ENCODE measurements around the gene NUP133.
A peak's percentile ranks its signal among the peaks of the same experiment; 100 is the strongest.

NUP133 gene

DNA sequence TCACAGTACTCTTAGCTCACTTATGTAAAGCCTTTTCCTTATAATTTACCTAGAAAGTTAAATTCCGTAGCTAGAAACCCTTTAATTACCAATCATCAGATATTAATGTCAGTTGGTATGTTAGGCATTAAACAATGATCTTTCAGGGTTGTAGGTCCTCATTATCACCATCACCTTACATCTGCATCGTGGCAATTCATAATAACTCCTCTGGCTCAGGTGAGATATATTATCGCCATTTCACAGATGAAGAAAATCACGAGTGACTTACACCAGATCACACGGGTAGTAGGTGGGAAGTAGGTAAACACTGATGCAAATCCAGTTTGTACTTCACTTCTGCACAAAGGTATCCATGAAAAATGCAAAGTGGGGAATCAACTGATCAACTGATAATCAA, 639 bp downstream of the NUP133 start:
- DNase-seq: no peak
- WGBS (ENCODE audit: extremely low coverage, insufficient coverage, low lambda C conversion rate): no CpG with 5 or more reads among the region's 5 CpGs

DNA sequence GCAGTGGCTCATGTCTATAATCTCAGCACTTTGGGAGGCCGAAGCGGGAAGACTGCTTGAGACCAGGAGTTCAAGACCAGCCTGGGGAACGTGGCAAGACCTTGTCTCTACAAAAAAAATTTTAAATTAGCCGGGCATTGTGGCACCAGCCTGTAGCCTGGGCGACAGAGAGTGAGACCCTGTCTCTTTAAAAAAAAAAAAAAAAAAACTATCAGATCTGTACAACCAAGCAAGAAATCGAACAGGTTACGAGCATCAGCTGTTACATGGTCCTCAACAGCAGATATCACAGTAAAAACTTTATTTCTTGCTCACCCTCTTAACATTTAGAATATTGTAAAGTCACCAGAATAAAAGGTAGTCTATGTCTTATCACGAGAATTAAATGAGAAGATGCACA, 1.5 kb downstream of the NUP133 start:
- Histone ChIP-seq H3K4me3 (ENCODE audit: low read length) (no peak overlapping the region), H3K9ac (ENCODE audit: low read length) (no peak overlapping the region), H3K79me1 (ENCODE audit: low read length) (peaks cover 6% of the 10 kb centered on the region), H4K5ac (ENCODE audit: low read length) (no peak overlapping the region), H2AK5ac (ENCODE audit: low read length) (no peak overlapping the region), H3K36me3 (ENCODE audit: control insufficient read depth, insufficient read depth, low read length) (no peaks in the 10 kb centered on the region), H3K79me2 (ENCODE audit: control insufficient read depth, insufficient read depth, low read length) (peaks cover 10% of the 10 kb centered on the region), H3K56ac (ENCODE audit: low read length) (no peak overlapping the region), H2BK5ac (ENCODE audit: low read length) (no peak overlapping the region), H3K4me1 (ENCODE audit: control insufficient read depth, low read depth, low read length) (no peaks in the 10 kb centered on the region), H3K4ac (ENCODE audit: low read depth, low read length) (no peak overlapping the region), H3K27me3 (ENCODE audit: insufficient read depth, low read length, poor library complexity) (no peaks in the 10 kb centered on the region), H2BK15ac (replicated peaks; ENCODE audit: low read depth) (no peak overlapping the region), H3K27ac (ENCODE audit: low read depth, low read length) (no peak overlapping the region), H3K18ac (ENCODE audit: low read length) (no peak overlapping the region), H3K23ac (ENCODE audit: low read length) (no peak overlapping the region), H4K8ac (ENCODE audit: low read depth, low read length) (no peak overlapping the region), H3K4me2 (ENCODE audit: low read length) (no peak overlapping the region), H2BK120ac (ENCODE audit: low read depth, low read length) (no peak overlapping the region)
- no CpG with 5 or more reads among the region's 8 CpGs for WGBS (ENCODE audit: extremely low coverage, insufficient coverage, low lambda C conversion rate)
- DNase-seq: no peak

More for the DNA sequence above, 639 bp downstream of the NUP133 start:
- Histone ChIP-seq H3K4ac (ENCODE audit: low read depth, low read length) (no peak overlapping the region), H3K27ac (ENCODE audit: low read depth, low read length) (no peak overlapping the region), H4K5ac (ENCODE audit: low read length) (peak overlapping the region; percentile 39), H3K27me3 (ENCODE audit: insufficient read depth, low read length, poor library complexity) (no peaks in the 10 kb centered on the region), H3K18ac (ENCODE audit: low read length) (no peak overlapping the region), H3K36me3 (ENCODE audit: control insufficient read depth, insufficient read depth, low read length) (no peaks in the 10 kb centered on the region), H3K79me2 (ENCODE audit: control insufficient read depth, insufficient read depth, low read length) (peaks cover 10% of the 10 kb centered on the region), H3K9ac (ENCODE audit: low read length) (peak overlapping the region; percentile 98), H2BK5ac (ENCODE audit: low read length) (peak overlapping the region; percentile 45), H2AK5ac (ENCODE audit: low read length) (no peak overlapping the region), H2BK15ac (replicated peaks; ENCODE audit: low read depth) (no peak overlapping the region), H3K4me3 (ENCODE audit: low read length) (peak overlapping the region; percentile 98), H3K79me1 (ENCODE audit: low read length) (peaks cover 6% of the 10 kb centered on the region), H4K8ac (ENCODE audit: low read depth, low read length) (no peak overlapping the region), H3K23ac (ENCODE audit: low read length) (peak overlapping the region; percentile 91), H2BK120ac (ENCODE audit: low read depth, low read length) (no peak overlapping the region), H3K4me2 (ENCODE audit: low read length) (peak overlapping the region; percentile 84), H3K56ac (ENCODE audit: low read length) (peak overlapping the region; percentile 94), H3K4me1 (ENCODE audit: control insufficient read depth, low read depth, low read length) (no peaks in the 10 kb centered on the region)

DNA sequence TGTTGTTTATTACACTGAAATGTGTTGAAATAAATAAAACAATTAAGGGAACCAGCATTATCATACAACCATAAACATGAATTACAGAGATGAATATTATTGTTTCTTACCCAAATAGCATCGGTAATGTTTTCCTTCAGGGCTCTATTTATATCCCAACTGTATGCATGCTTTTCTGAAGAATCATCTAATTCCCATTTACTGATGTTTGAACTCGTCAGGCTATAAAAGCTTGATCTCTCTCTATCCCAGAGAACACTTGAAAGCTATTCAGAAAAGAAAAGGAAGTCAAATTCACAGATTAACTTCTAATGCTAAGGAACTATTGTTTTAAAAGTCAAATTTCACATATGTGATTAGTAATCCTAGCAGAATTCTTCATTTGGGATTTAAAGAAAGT, 12.4 kb downstream of the NUP133 start:
- no CpG with 5 or more reads among the region's 2 CpGs for WGBS (ENCODE audit: extremely low coverage, insufficient coverage, low lambda C conversion rate)
- no peak overlapping the region for H2AK5ac ChIP-seq (ENCODE audit: low read length)
- H3K79me1 ChIP-seq (ENCODE audit: low read length): no peaks in the 10 kb centered on the region
- H3K23ac ChIP-seq (ENCODE audit: low read length): no peak overlapping the region
- H3K27me3 ChIP-seq (ENCODE audit: insufficient read depth, low read length, poor library complexity): no peaks in the 10 kb centered on the region
- no peak overlapping the region for H3K9ac ChIP-seq (ENCODE audit: low read length)
- DNase-seq: no peak
- H4K8ac ChIP-seq (ENCODE audit: low read depth, low read length): no peak overlapping the region
- H3K4me2 ChIP-seq (ENCODE audit: low read length): no peak overlapping the region
- no peaks in the 10 kb centered on the region for H3K79me2 ChIP-seq (ENCODE audit: control insufficient read depth, insufficient read depth, low read length)
- H3K4ac ChIP-seq (ENCODE audit: low read depth, low read length): no peak overlapping the region
- H3K18ac ChIP-seq (ENCODE audit: low read length): no peak overlapping the region
- no peaks in the 10 kb centered on the region for H3K4me1 ChIP-seq (ENCODE audit: control insufficient read depth, low read depth, low read length)
- no peak overlapping the region for H3K4me3 ChIP-seq (ENCODE audit: low read length)
- no peak overlapping the region for H2BK15ac ChIP-seq (replicated peaks; ENCODE audit: low read depth)
- H2BK120ac ChIP-seq (ENCODE audit: low read depth, low read length): no peak overlapping the region
- H3K36me3 ChIP-seq (ENCODE audit: control insufficient read depth, insufficient read depth, low read length): peaks cover 3% of the 10 kb centered on the region
- no peak overlapping the region for H2BK5ac ChIP-seq (ENCODE audit: low read length)
- no peak overlapping the region for H3K27ac ChIP-seq (ENCODE audit: low read depth, low read length)
- H3K56ac ChIP-seq (ENCODE audit: low read length): no peak overlapping the region
- no peak overlapping the region for H4K5ac ChIP-seq (ENCODE audit: low read length)

DNA sequence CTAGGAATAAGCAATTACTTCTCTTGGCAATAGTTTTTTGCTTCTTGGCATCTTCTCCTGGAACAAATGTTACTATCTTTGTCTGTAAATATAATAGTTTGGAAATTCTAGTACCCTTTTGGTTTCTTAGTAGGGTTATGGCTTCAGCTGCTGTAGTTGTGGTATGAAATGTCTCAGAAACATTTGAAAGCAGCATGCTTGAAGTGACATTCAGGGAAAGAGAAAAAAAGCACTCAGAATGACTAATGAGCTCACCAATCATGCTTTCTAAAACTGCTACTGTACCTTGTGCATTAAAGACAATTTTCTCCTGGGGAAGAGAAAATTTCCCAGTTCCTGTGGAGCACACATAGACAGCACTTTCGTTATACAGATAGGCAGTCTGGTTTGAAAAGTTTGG, 21.0 kb downstream of the NUP133 start:
- Histone ChIP-seq H3K4ac (ENCODE audit: low read depth, low read length) (no peak overlapping the region), H3K27ac (ENCODE audit: low read depth, low read length) (no peak overlapping the region), H3K56ac (ENCODE audit: low read length) (no peak overlapping the region), H2BK5ac (ENCODE audit: low read length) (no peak overlapping the region), H3K4me1 (ENCODE audit: control insufficient read depth, low read depth, low read length) (no peaks in the 10 kb centered on the region), H3K4me3 (ENCODE audit: low read length) (no peak overlapping the region), H4K5ac (ENCODE audit: low read length) (no peak overlapping the region), H3K18ac (ENCODE audit: low read length) (no peak overlapping the region), H3K27me3 (ENCODE audit: insufficient read depth, low read length, poor library complexity) (no peaks in the 10 kb centered on the region), H4K8ac (ENCODE audit: low read depth, low read length) (no peak overlapping the region), H3K79me1 (ENCODE audit: low read length) (no peaks in the 10 kb centered on the region), H3K36me3 (ENCODE audit: control insufficient read depth, insufficient read depth, low read length) (peaks cover 5% of the 10 kb centered on the region), H3K79me2 (ENCODE audit: control insufficient read depth, insufficient read depth, low read length) (no peaks in the 10 kb centered on the region), H2BK120ac (ENCODE audit: low read depth, low read length) (no peak overlapping the region), H3K4me2 (ENCODE audit: low read length) (no peak overlapping the region), H2AK5ac (ENCODE audit: low read length) (no peak overlapping the region), H3K23ac (ENCODE audit: low read length) (no peak overlapping the region), H2BK15ac (replicated peaks; ENCODE audit: low read depth) (no peak overlapping the region), H3K9ac (ENCODE audit: low read length) (no peak overlapping the region)
- DNase-seq: no peak
- no CpG with 5 or more reads among the region's 1 CpG for WGBS (ENCODE audit: extremely low coverage, insufficient coverage, low lambda C conversion rate)

DNA sequence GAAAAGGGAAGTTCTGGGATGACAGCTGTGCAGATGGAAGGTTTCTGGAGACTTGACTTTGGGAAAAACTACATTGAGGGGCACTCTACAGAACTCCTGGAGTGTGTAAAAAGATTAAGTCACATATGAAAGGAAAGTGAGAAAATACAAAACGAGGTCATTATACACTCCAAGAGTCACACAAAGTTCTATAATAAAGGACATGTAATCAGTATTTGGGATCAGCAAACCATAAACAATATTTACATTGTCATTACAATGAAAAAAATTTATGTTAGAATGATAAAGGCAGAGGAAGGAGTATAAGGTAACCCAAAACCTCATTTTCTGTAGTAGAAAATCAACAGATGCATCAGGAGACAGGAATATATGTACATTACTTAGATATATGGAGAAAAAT, 22.8 kb downstream of the NUP133 start:
- Histone ChIP-seq H2AK5ac (ENCODE audit: low read length) (no peak overlapping the region), H3K79me1 (ENCODE audit: low read length) (no peaks in the 10 kb centered on the region), H4K8ac (ENCODE audit: low read depth, low read length) (no peak overlapping the region), H3K36me3 (ENCODE audit: control insufficient read depth, insufficient read depth, low read length) (peaks cover 5% of the 10 kb centered on the region), H3K23ac (ENCODE audit: low read length) (no peak overlapping the region), H3K4me3 (ENCODE audit: low read length) (no peak overlapping the region), H3K18ac (ENCODE audit: low read length) (no peak overlapping the region), H3K56ac (ENCODE audit: low read length) (no peak overlapping the region), H4K5ac (ENCODE audit: low read length) (no peak overlapping the region), H3K27me3 (ENCODE audit: insufficient read depth, low read length, poor library complexity) (no peaks in the 10 kb centered on the region), H3K4me2 (ENCODE audit: low read length) (no peak overlapping the region), H3K4ac (ENCODE audit: low read depth, low read length) (no peak overlapping the region), H2BK5ac (ENCODE audit: low read length) (no peak overlapping the region), H3K9ac (ENCODE audit: low read length) (no peak overlapping the region), H3K4me1 (ENCODE audit: control insufficient read depth, low read depth, low read length) (no peaks in the 10 kb centered on the region), H2BK120ac (ENCODE audit: low read depth, low read length) (no peak overlapping the region), H3K27ac (ENCODE audit: low read depth, low read length) (no peak overlapping the region), H3K79me2 (ENCODE audit: control insufficient read depth, insufficient read depth, low read length) (no peaks in the 10 kb centered on the region), H2BK15ac (replicated peaks; ENCODE audit: low read depth) (no peak overlapping the region)
- no CpG with 5 or more reads among the region's 1 CpG for WGBS (ENCODE audit: extremely low coverage, insufficient coverage, low lambda C conversion rate)
- no peak for DNase-seq

DNA sequence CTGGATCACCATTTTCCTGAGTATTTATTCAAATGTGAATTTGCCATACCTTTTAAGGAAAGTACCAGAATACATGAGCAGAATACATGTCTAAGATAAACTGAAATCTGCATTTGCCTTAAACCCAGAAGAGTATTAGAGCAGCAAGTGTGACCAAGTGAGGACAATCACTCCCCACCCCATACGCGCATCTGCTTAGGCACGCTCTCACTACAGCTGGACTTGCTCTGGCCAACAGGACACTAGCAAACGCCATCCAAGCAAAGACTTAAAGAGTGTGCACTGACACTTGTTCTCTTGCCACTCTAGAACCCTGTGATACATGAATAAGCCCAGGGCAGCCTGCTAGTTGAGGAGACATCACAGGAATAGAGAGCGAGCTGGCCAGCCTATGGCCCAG, 25.6 kb downstream of the NUP133 start:
- Histone ChIP-seq H3K79me1 (ENCODE audit: low read length) (no peaks in the 10 kb centered on the region), H3K4me3 (ENCODE audit: low read length) (no peak overlapping the region), H3K4me1 (ENCODE audit: control insufficient read depth, low read depth, low read length) (no peaks in the 10 kb centered on the region), H3K4ac (ENCODE audit: low read depth, low read length) (no peak overlapping the region), H3K27ac (ENCODE audit: low read depth, low read length) (no peak overlapping the region), H3K9ac (ENCODE audit: low read length) (no peak overlapping the region), H3K56ac (ENCODE audit: low read length) (no peak overlapping the region), H3K36me3 (ENCODE audit: control insufficient read depth, insufficient read depth, low read length) (peaks cover 3% of the 10 kb centered on the region), H2BK5ac (ENCODE audit: low read length) (no peak overlapping the region), H3K79me2 (ENCODE audit: control insufficient read depth, insufficient read depth, low read length) (no peaks in the 10 kb centered on the region), H4K8ac (ENCODE audit: low read depth, low read length) (no peak overlapping the region), H3K18ac (ENCODE audit: low read length) (no peak overlapping the region), H2BK15ac (replicated peaks; ENCODE audit: low read depth) (no peak overlapping the region), H2BK120ac (ENCODE audit: low read depth, low read length) (no peak overlapping the region), H2AK5ac (ENCODE audit: low read length) (no peak overlapping the region), H3K4me2 (ENCODE audit: low read length) (no peak overlapping the region), H4K5ac (ENCODE audit: low read length) (no peak overlapping the region), H3K27me3 (ENCODE audit: insufficient read depth, low read length, poor library complexity) (no peaks in the 10 kb centered on the region), H3K23ac (ENCODE audit: low read length) (no peak overlapping the region)
- no CpG with 5 or more reads among the region's 5 CpGs for WGBS (ENCODE audit: extremely low coverage, insufficient coverage, low lambda C conversion rate)
- DNase-seq: no peak

All from mesendoderm (in vitro differentiated cells).